Activated CD8-positive, alpha-beta T cell treated with anti-CD3 and anti-CD28 coated beads, Interleukin-2, amount 10 ng/mL, durations not matched to agents 7 days and 5 days (primary cell): ENCODE measurements around the gene ALK. TPM values are rescaled to one million over a fixed set of nuclear protein-coding genes. Genes with fewer than 3 reads are reported as not detected.

Source experiments
- ATAC-seq: fragments of 150-1000 bp; cut with Tn5 transposase; one replicate; pipeline ENCODE4 v1.10.0; 2021; ENCODE audit warnings: moderate library complexity
- CTCF ChIA-PET: fragments of 350-600 bp; sonication (Branson Sonifier 250); formaldehyde crosslinking; loops from one replicate; lab custom pipeline; 2021; ENCODE audit warnings: antibody characterized with exemption; lab: Charles Lee
- POLR2A ChIA-PET: fragments of 350-600 bp; sonication (Branson Sonifier 250); formaldehyde crosslinking; loops from one replicate; lab custom pipeline; 2021; ENCODE audit warnings: antibody characterized with exemption; lab: Charles Lee
- DNase-seq: peaks from one replicate; pipeline ENCODE4 v3.0.0-alpha.2; 2020
- H3K27ac Mint-ChIP-seq: one replicate; pipeline ENCODE4 v1.8.0; 2021; ENCODE audit warnings: mild to moderate bottlenecking, mixed read lengths
- H3K27me3 Mint-ChIP-seq: one replicate; pipeline ENCODE4 v1.8.0; 2021; ENCODE audit warnings: low read depth, mixed read lengths
- H3K36me3 Mint-ChIP-seq: one replicate; pipeline ENCODE4 v1.8.0; 2021; ENCODE audit warnings: low read depth, mixed read lengths
- H3K4me1 Mint-ChIP-seq: one replicate; pipeline ENCODE4 v1.8.0; 2021; ENCODE audit warnings: low read depth, mixed read lengths
- H3K4me3 Mint-ChIP-seq: one replicate; pipeline ENCODE4 v1.8.0; 2021; ENCODE audit warnings: mild to moderate bottlenecking, mixed read lengths
- H3K9me3 Mint-ChIP-seq: one replicate; pipeline ENCODE4 v1.8.0; 2022; ENCODE audit warnings: mixed read lengths; ENCODE audit not compliant: insufficient read depth
- total RNA-seq, 2 experiments: library from RNA; stranded (reverse); gene quantifications; one replicate each; pipeline ENCODE4 v1.2.3, GENCODE V29; 2021

The ALK gene
- total RNA-seq, 2 experiments from 2014 or later, result not detected

GRCh38 chr2:29526587-29527586, 394.5 kb downstream of the ALK start:
- DNase-seq (no peak), ATAC-seq (no peak)
- H3K4me3 Mint-ChIP-seq, result no peak overlapping the region
- H3K27ac Mint-ChIP-seq, result no peak overlapping the region
- no peaks in the 10 kb centered on the region for H3K9me3 Mint-ChIP-seq
- ChIA-PET CTCF (no interaction called here), POLR2A (no interaction called here)
- H3K36me3 Mint-ChIP-seq, result no peaks in the 10 kb centered on the region
- peaks cover 6% of the 10 kb centered on the region for H3K4me1 Mint-ChIP-seq
- H3K27me3 Mint-ChIP-seq, result peaks cover 3% of the 10 kb centered on the region

GRCh38 chr2:29525921-29526320, 395.5 kb downstream of the ALK start:
- Mint-ChIP-seq H3K4me1 (peaks cover 6% of the 10 kb centered on the region), H3K4me3 (no peak overlapping the region), H3K27ac (no peak overlapping the region), H3K9me3 (no peaks in the 10 kb centered on the region), H3K27me3 (peaks cover 3% of the 10 kb centered on the region), H3K36me3 (no peaks in the 10 kb centered on the region)
- ATAC-seq, result no peak
- ChIA-PET CTCF (no interaction called here), POLR2A (no interaction called here)
- no peak for DNase-seq

GRCh38 chr2:29524652-29525051, 396.7 kb downstream of the ALK start:
- no peak overlapping the region for H3K4me3 Mint-ChIP-seq
- POLR2A ChIA-PET, result no interaction called here
- no peaks in the 10 kb centered on the region for H3K9me3 Mint-ChIP-seq
- peaks cover 3% of the 10 kb centered on the region for H3K27me3 Mint-ChIP-seq
- H3K4me1 Mint-ChIP-seq, result peaks cover 6% of the 10 kb centered on the region
- no peak overlapping the region for H3K27ac Mint-ChIP-seq
- no peaks in the 10 kb centered on the region for H3K36me3 Mint-ChIP-seq
- DNase-seq (no peak), ATAC-seq (no peak)
- CTCF ChIA-PET, result no interaction called here

- POLR2A ChIA-PET, result no interaction called here
- no peak for ATAC-seq
- Mint-ChIP-seq H3K4me1 (no peaks in the 10 kb centered on the region), H3K9me3 (no peaks in the 10 kb centered on the region), H3K4me3 (no peak overlapping the region), H3K27ac (no peak overlapping the region), H3K27me3 (peaks cover 5% of the 10 kb centered on the region), H3K36me3 (no peaks in the 10 kb centered on the region)
- no peak for DNase-seq
- CTCF ChIA-PET, result no interaction called here
Measured at GRCh38 chr2:29522951-29523669, 398.3 kb downstream of the ALK start.

DNA sequence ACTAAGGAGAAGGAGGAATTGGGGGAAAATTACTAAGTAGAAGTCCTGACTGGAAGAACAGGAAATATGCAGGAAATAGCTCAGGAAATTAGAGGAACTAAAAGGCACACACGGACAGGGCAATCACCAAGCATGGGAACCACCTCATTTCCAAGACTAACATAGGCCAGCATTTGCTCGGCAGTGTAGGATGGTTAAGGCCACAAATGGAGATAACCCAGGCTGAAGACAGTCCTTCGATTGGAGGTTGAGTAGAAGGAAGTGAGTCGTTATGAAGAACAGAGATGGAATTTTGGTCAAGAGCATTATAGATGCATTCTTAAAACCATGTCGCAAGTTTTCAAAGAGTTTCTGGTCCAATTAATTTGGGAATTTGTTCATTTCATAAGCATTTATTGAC, 401.4 kb downstream of the ALK start:
- Mint-ChIP-seq H3K27me3 (peaks cover 7% of the 10 kb centered on the region), H3K27ac (no peak overlapping the region), H3K9me3 (no peaks in the 10 kb centered on the region), H3K36me3 (no peaks in the 10 kb centered on the region), H3K4me3 (no peak overlapping the region), H3K4me1 (no peaks in the 10 kb centered on the region)
- CTCF ChIA-PET, result no interaction called here
- POLR2A ChIA-PET, result no interaction called here
- ATAC-seq (no peak), DNase-seq (no peak)

DNA sequence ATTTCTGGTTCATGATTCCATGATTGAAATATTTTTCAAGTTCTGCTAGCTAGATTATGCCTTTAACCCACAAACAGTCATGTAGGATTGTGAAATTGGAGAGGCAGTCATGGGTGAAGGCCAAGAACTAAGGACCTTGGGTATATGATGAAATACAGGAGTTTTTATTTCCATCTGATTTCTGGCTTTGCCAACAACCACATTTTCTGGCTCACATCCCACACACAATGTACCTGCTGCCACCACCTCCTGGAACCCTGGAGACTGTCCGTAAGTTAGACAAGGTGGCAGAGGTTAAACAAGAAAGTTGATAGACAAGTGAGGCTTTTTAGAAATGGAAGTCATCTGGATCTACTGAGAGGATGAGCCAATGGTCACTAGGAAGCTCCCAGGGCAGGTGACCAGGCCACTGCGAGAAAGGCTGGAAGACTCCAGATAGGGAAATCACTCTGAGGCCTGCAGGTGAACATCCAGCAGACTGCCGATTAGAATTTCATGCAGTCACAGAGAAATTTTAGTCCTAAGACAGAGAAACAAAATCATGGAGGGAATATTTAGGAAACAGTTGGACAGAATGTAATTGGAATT, 402.0 kb downstream of the ALK start:
- ChIA-PET POLR2A (no interaction called here), CTCF (no interaction called here)
- ATAC-seq (no peak), DNase-seq (no peak)
- H3K27me3 Mint-ChIP-seq, result peaks cover 4% of the 10 kb centered on the region
- no peaks in the 10 kb centered on the region for H3K9me3 Mint-ChIP-seq
- H3K4me1 Mint-ChIP-seq, result no peaks in the 10 kb centered on the region
- no peaks in the 10 kb centered on the region for H3K36me3 Mint-ChIP-seq
- no peak overlapping the region for H3K27ac Mint-ChIP-seq
- H3K4me3 Mint-ChIP-seq, result no peak overlapping the region

- ATAC-seq (no peak), DNase-seq (no peak)
- Mint-ChIP-seq H3K4me3 (no peak overlapping the region), H3K36me3 (no peaks in the 10 kb centered on the region), H3K27ac (no peak overlapping the region), H3K4me1 (no peaks in the 10 kb centered on the region), H3K27me3 (peaks cover 4% of the 10 kb centered on the region), H3K9me3 (no peaks in the 10 kb centered on the region)
- POLR2A ChIA-PET, result no interaction called here
- CTCF ChIA-PET, result no interaction called here
Measured at GRCh38 chr2:29518646-29519337, 402.6 kb downstream of the ALK start.

DNA sequence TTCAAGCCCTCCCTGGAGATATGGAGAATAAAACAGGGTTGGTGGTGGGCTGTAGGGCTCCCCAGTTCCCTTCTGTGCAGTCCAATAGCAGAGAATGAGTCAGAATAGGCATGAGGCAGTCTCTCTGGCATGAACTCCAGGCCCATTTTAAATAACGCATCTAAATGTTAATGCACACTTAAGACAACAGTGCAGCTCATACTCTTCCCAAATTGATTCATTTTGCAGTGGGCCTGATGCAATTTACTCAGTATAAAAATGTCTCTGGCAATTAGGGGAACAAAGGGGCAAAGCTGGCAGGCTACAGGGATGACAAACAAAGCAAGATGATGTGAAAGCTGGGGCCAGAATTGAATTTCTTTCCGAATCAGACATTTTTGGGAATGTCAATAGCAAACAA, 403.4 kb downstream of the ALK start:
- Mint-ChIP-seq H3K9me3 (no peaks in the 10 kb centered on the region), H3K36me3 (no peaks in the 10 kb centered on the region), H3K27ac (no peak overlapping the region), H3K4me3 (no peak overlapping the region), H3K27me3 (peaks cover 4% of the 10 kb centered on the region), H3K4me1 (no peaks in the 10 kb centered on the region)
- DNase-seq, result no peak
- no peak for ATAC-seq
- ChIA-PET CTCF (no interaction called here), POLR2A (no interaction called here)

DNA sequence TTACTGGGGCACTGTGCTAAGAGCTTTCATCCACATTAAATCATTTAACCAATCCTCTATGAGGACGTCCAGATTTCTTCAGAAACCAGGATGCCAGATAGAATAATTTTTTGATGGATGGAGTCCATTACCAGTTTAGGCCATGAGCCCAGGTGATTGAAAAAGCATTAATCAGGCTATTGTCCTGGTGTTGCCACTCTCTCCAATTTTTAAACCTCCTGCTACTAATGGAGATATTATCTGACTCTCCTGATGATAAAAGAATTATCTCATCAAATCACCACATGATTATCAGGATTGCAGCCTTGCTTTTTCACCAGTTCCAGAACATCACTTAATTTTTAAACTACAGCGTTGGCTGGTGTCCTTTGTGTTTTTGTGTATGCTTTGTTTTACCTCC, 404.0 kb downstream of the ALK start:
- ChIA-PET POLR2A (no interaction called here), CTCF (no interaction called here)
- Mint-ChIP-seq H3K36me3 (no peaks in the 10 kb centered on the region), H3K27me3 (peaks cover 4% of the 10 kb centered on the region), H3K27ac (no peak overlapping the region), H3K9me3 (no peaks in the 10 kb centered on the region), H3K4me1 (no peaks in the 10 kb centered on the region), H3K4me3 (no peak overlapping the region)
- no peak for ATAC-seq
- DNase-seq, result no peak

- POLR2A ChIA-PET, result interaction anchor here (0.5 kb wide), 1 partner anchor 32 kb away, joined by 3 read pairs; no protein-coding TSS in a partner anchor
Measured at GRCh38 chr2:29516767-29517166, 404.6 kb downstream of the ALK start.

GRCh38 chr2:29509878-29510277, 411.5 kb downstream of the ALK start:
- H3K27me3 Mint-ChIP-seq, result no peaks in the 10 kb centered on the region
- H3K4me3 Mint-ChIP-seq, result no peak overlapping the region
- no peak overlapping the region for H3K27ac Mint-ChIP-seq
- H3K4me1 Mint-ChIP-seq, result no peaks in the 10 kb centered on the region
- H3K9me3 Mint-ChIP-seq, result no peaks in the 10 kb centered on the region
- no peak for ATAC-seq
- DNase-seq, result no peak
- POLR2A ChIA-PET, result no interaction called here
- CTCF ChIA-PET, result no interaction called here
- H3K36me3 Mint-ChIP-seq, result no peaks in the 10 kb centered on the region

More at GRCh38 chr2:29516767-29517166, 404.6 kb downstream of the ALK start:
- CTCF ChIA-PET, result no interaction called here
- no peak for ATAC-seq
- Mint-ChIP-seq H3K4me1 (no peaks in the 10 kb centered on the region), H3K9me3 (no peaks in the 10 kb centered on the region), H3K27me3 (peaks cover 4% of the 10 kb centered on the region), H3K36me3 (no peaks in the 10 kb centered on the region), H3K27ac (no peak overlapping the region), H3K4me3 (no peak overlapping the region)
- DNase-seq, result no peak
